Mesendoderm (in vitro differentiated cells): ENCODE results near the gene SPATA19.
A peak's percentile ranks its signal among the peaks of the same experiment; 100 is the strongest.

Experiments
- DNase-seq: peaks from one replicate; pipeline ENCODE4 v3.0.0; 2013
- H2AK5ac ChIP-seq: 2 replicates; pipeline ENCODE4 v1.6.1; 2013; ENCODE audit warnings: low read length, inconsistent platforms
- H2BK120ac ChIP-seq: 2 replicates; pipeline ENCODE4 v1.6.1; 2013; ENCODE audit warnings: low read depth, mild to moderate bottlenecking, low read length, moderate library complexity, mixed read lengths
- H2BK15ac ChIP-seq: replicated peaks from 2 replicates; pipeline ENCODE4 v1.6.1; 2013; ENCODE audit warnings: low read depth, mild to moderate bottlenecking, moderate library complexity
- H2BK5ac ChIP-seq: 2 replicates; pipeline ENCODE4 v1.6.1; 2013; ENCODE audit warnings: low read length, inconsistent platforms
- H3K18ac ChIP-seq: 2 replicates; pipeline ENCODE4 v1.6.1; 2013; ENCODE audit warnings: mild to moderate bottlenecking, low read length, mixed read lengths
- H3K23ac ChIP-seq: one replicate; pipeline ENCODE4 v1.6.1; 2013; ENCODE audit warnings: low read length
- H3K27ac ChIP-seq: 2 replicates; pipeline ENCODE4 v1.5.1; 2013; ENCODE audit warnings: low read depth, mild to moderate bottlenecking, inconsistent platforms, low read length, moderate library complexity
- H3K27me3 ChIP-seq: 2 replicates; pipeline ENCODE4 v1.6.1; 2013; ENCODE audit warnings: low read length, control low read depth, mild to moderate bottlenecking, inconsistent platforms; ENCODE audit not compliant: insufficient read depth, poor library complexity
- H3K36me3 ChIP-seq: 2 replicates; pipeline ENCODE4 v1.6.1; 2013; ENCODE audit warnings: low read length, inconsistent platforms; ENCODE audit not compliant: control insufficient read depth, insufficient read depth
- H3K4ac ChIP-seq: one replicate; pipeline ENCODE4 v1.6.1; 2013; ENCODE audit warnings: low read depth, mild to moderate bottlenecking, low read length, moderate library complexity
- H3K4me1 ChIP-seq: 2 replicates; pipeline ENCODE4 v1.6.1; 2013; ENCODE audit warnings: low read depth, low read length, inconsistent platforms; ENCODE audit not compliant: control insufficient read depth
- H3K4me2 ChIP-seq: 2 replicates; pipeline ENCODE4 v1.6.1; 2013; ENCODE audit warnings: low read length
- H3K4me3 ChIP-seq: 2 replicates; pipeline ENCODE4 v1.5.1; 2013; ENCODE audit warnings: mild to moderate bottlenecking, low read length
- H3K56ac ChIP-seq: one replicate; pipeline ENCODE4 v1.6.1; 2013; ENCODE audit warnings: low read length
- H3K79me1 ChIP-seq: 2 replicates; pipeline ENCODE4 v1.6.1; 2013; ENCODE audit warnings: low read length, inconsistent platforms
- H3K79me2 ChIP-seq: 2 replicates; pipeline ENCODE4 v1.6.1; 2013; ENCODE audit warnings: mild to moderate bottlenecking, low read length; ENCODE audit not compliant: control insufficient read depth, insufficient read depth
- H3K9ac ChIP-seq: 2 replicates; pipeline ENCODE4 v1.6.1; 2013; ENCODE audit warnings: low read length, inconsistent platforms
- H4K5ac ChIP-seq: one replicate; pipeline ENCODE4 v1.6.1; 2013; ENCODE audit warnings: low read length
- H4K8ac ChIP-seq: one replicate; pipeline ENCODE4 v1.6.1; 2013; ENCODE audit warnings: low read depth, mild to moderate bottlenecking, control low read depth, low read length, moderate library complexity
- WGBS: extraction: QIAGEN DNeasy Blood & Tissue Kit; methylation state at CpG from one replicate; pipeline ENCODE4 v1.1.7; 2013; ENCODE audit warnings: low lambda C conversion rate, missing lambda C conversion rate; ENCODE audit not compliant: insufficient coverage; ENCODE audit errors: extremely low coverage; 5-methylcytosine and 5-hydroxymethylcytosine counted together

Gene SPATA19

GRCh38 chr11:133834682-133835592 lies 10.4 kb downstream of the SPATA19 start:
- Histone ChIP-seq H3K36me3 (no peaks in the 10 kb centered on the region), H3K27me3 (no peaks in the 10 kb centered on the region), H2AK5ac (no peak overlapping the region), H3K79me1 (no peaks in the 10 kb centered on the region), H3K9ac (no peak overlapping the region), H4K5ac (no peak overlapping the region), H3K23ac (no peak overlapping the region), H3K4me2 (no peak overlapping the region), H3K4me3 (no peak overlapping the region), H3K56ac (no peak overlapping the region), H2BK120ac (no peak overlapping the region), H2BK5ac (no peak overlapping the region), H4K8ac (no peak overlapping the region), H3K4ac (no peak overlapping the region), H2BK15ac (no peak overlapping the region), H3K18ac (no peak overlapping the region), H3K79me2 (no peaks in the 10 kb centered on the region), H3K27ac (no peak overlapping the region), H3K4me1 (no peaks in the 10 kb centered on the region)
- DNase-seq: peak; percentile 91
- WGBS: no CpG with 5 or more reads among the region's 11 CpGs

- no CpG with 5 or more reads among the region's 17 CpGs for WGBS
Observed at GRCh38 chr11:133833898-133834681, 11.2 kb downstream of the SPATA19 start.

GRCh38 chr11:133832991-133833897 lies 12.1 kb downstream of the SPATA19 start:
- H3K4ac ChIP-seq: no peak overlapping the region
- H3K18ac ChIP-seq: no peak overlapping the region
- no peak overlapping the region for H4K8ac ChIP-seq
- no peak overlapping the region for H4K5ac ChIP-seq
- H3K4me2 ChIP-seq: no peak overlapping the region
- no peak overlapping the region for H2BK120ac ChIP-seq
- no peaks in the 10 kb centered on the region for H3K79me1 ChIP-seq
- no peak overlapping the region for H3K23ac ChIP-seq
- no peak overlapping the region for H3K56ac ChIP-seq
- H2AK5ac ChIP-seq: no peak overlapping the region
- H3K4me1 ChIP-seq: no peaks in the 10 kb centered on the region
- H3K27me3 ChIP-seq: no peaks in the 10 kb centered on the region
- H3K4me3 ChIP-seq: no peak overlapping the region
- H2BK15ac ChIP-seq: no peak overlapping the region
- H3K79me2 ChIP-seq: no peaks in the 10 kb centered on the region
- WGBS: no CpG with 5 or more reads among the region's 86 CpGs
- H3K36me3 ChIP-seq: no peaks in the 10 kb centered on the region
- no peak overlapping the region for H2BK5ac ChIP-seq
- H3K9ac ChIP-seq: no peak overlapping the region
- H3K27ac ChIP-seq: no peak overlapping the region
- no peak for DNase-seq

More at GRCh38 chr11:133833898-133834681, 11.2 kb downstream of the SPATA19 start:
- Histone ChIP-seq H3K27ac (no peak overlapping the region), H2BK15ac (no peak overlapping the region), H3K36me3 (no peaks in the 10 kb centered on the region), H3K4ac (no peak overlapping the region), H2BK120ac (no peak overlapping the region), H3K4me3 (no peak overlapping the region), H4K8ac (no peak overlapping the region), H3K23ac (no peak overlapping the region), H4K5ac (no peak overlapping the region), H3K79me2 (no peaks in the 10 kb centered on the region), H3K27me3 (no peaks in the 10 kb centered on the region), H3K4me1 (no peaks in the 10 kb centered on the region), H3K56ac (no peak overlapping the region), H3K18ac (no peak overlapping the region), H2BK5ac (no peak overlapping the region), H3K4me2 (no peak overlapping the region), H2AK5ac (no peak overlapping the region), H3K79me1 (no peaks in the 10 kb centered on the region), H3K9ac (no peak overlapping the region)
- DNase-seq: no peak

- H3K18ac ChIP-seq: no peak overlapping the region
- H3K79me1 ChIP-seq: no peaks in the 10 kb centered on the region
- H2BK5ac ChIP-seq: no peak overlapping the region
- no peak overlapping the region for H2AK5ac ChIP-seq
- no peak overlapping the region for H3K27ac ChIP-seq
- H3K23ac ChIP-seq: no peak overlapping the region
- H4K8ac ChIP-seq: no peak overlapping the region
- WGBS: no CpG with 5 or more reads among the region's 53 CpGs
- H3K79me2 ChIP-seq: no peaks in the 10 kb centered on the region
- no peaks in the 10 kb centered on the region for H3K4me1 ChIP-seq
- no peak overlapping the region for H3K9ac ChIP-seq
- H4K5ac ChIP-seq: no peak overlapping the region
- H2BK120ac ChIP-seq: no peak overlapping the region
- H3K4me3 ChIP-seq: no peak overlapping the region
- no peak overlapping the region for H3K4me2 ChIP-seq
- DNase-seq: no peak
- H3K36me3 ChIP-seq: no peaks in the 10 kb centered on the region
- H3K4ac ChIP-seq: no peak overlapping the region
- H2BK15ac ChIP-seq: no peak overlapping the region
- no peaks in the 10 kb centered on the region for H3K27me3 ChIP-seq
- no peak overlapping the region for H3K56ac ChIP-seq
Observed at GRCh38 chr11:133832096-133832990, 13.0 kb downstream of the SPATA19 start.
